Stimulated activated CD8-positive, alpha-beta memory T cell treated with anti-CD3 and anti-CD28 coated beads, Interleukin-7, amount 100 ng/mL, for 1 hour (primary cell): Measurements from ENCODE around the gene GJB5.

ENCODE experiments used
- DNase-seq, 2 donors: peaks; one replicate each; pipeline ENCODE4 v3.0.0-alpha.2; 2020; ENCODE audit warnings: low read depth in 2 of 2

Gene GJB5

GRCh38 chr1:34794790-34795180 lies 39.9 kb downstream of the GJB5 start:
- DNase-seq = no peak

GRCh38 chr1:34795916-34796315 lies 41.1 kb downstream of the GJB5 start:
- no peak for DNase-seq

GRCh38 chr1:34796990-34797389 lies 42.1 kb downstream of the GJB5 start:
- no peak for DNase-seq

GRCh38 chr1:34800214-34800613 lies 45.4 kb downstream of the GJB5 start:
- DNase-seq = no peak

GRCh38 chr1:34803770-34804169 lies 48.9 kb downstream of the GJB5 start:
- DNase-seq = no peak

GRCh38 chr1:34806396-34806795 lies 51.5 kb downstream of the GJB5 start:
- DNase-seq = no peak
